Sciatic nerve (tissue), 2 donors: Measurements from ENCODE around the gene OR51B2. TPM values are rescaled to one million over a fixed set of nuclear protein-coding genes. Genes with fewer than 3 reads are reported as not detected.

Experiments used
- ATAC-seq: fragments of 200-7000 bp; cut with Tn5 transposase; one replicate; pipeline ENCODE4 v1.9.1; 2020; ENCODE audit warnings: mild to moderate bottlenecking, moderate library complexity
- DNase-seq: peaks from one replicate; pipeline ENCODE4 v3.0.0-alpha.2; 2020; ENCODE audit warnings: low spot score
- intact Hi-C: fragments of 100-400 bp; cut with DNase I; formaldehyde crosslinking; loops from one replicate; pipeline ENCODE4 v1.14.2; 2022
- total RNA-seq: library from RNA; stranded (reverse); fragmentation: NEBNext Ultra II Directional; extraction: Animal tissue kit (Norgen Biotek cat#: 25700); gene quantifications from one replicate; pipeline ENCODE4 v1.2.1, GENCODE V29; 2021
- donor health status: DM: no; HTN: no; CAD: no.
- donor health status: DM: no; HTN: no; CAD: no.

The OR51B2 gene
- total RNA-seq, 1 donor from 2014 or later, result 0.40 TPM

DNA sequence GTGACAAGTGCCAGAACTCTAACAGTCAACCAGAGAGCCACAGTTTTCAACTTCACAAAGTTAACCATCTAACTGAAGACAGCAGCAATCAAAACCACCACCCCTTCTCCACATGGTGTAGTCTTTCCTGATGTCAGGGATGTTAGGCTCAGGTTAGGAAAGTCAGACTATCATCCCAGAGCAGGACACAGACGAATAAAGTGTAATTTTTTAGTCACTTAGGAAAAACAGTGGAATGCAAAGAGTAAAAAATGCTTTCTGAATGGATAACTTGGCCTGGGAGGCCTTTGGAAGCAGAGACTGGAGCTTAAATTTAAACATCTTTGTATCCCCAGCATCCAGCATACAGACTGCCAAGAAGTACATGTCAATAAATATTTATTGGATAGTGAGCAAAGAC, 37.7 kb downstream of the OR51B2 start:
- DNase-seq (no peak), ATAC-seq (no peak)
- intact Hi-C loops, result no loop called here

DNA sequence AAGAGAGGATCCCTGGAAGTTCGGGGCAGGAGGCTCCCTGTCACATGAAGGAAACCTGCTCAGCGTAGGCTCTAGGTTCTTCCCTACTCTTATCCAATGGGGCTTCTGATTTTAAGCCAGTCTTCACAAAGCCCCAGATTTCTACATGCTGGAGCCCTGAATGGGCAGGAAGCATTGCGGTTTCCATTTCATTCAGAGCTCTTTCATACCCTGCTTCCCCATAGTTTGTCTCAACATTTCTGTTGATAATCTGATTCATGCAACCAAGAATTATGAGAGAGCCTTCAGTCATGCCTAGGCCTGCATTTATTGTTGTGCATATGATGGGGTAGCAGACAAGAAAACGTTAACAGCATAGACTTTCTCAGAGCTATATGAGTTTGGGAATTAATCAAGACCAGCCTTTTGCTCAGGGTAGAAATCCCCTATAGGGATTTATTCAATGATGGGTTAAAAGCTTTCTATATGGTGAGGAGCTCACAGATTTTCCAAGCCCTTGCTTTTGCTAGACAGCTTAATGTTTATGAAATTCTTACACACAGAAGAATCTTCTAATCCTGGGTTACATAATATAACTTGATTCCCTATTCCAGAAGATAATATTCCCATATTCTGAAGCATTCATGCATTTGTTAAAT, 38.3 kb downstream of the OR51B2 start:
- intact Hi-C loops, result no loop called here
- no peak for ATAC-seq
- DNase-seq, result no peak

GRCh38 chr11:5284637-5285036, 39.5 kb downstream of the OR51B2 start:
- ATAC-seq, result no peak
- intact Hi-C loops, result no loop called here
- no peak for DNase-seq

GRCh38 chr11:5283882-5284281, 40.2 kb downstream of the OR51B2 start:
- intact Hi-C loops, result no loop called here
- no peak for DNase-seq

GRCh38 chr11:5283086-5283485, 41.0 kb downstream of the OR51B2 start:
- intact Hi-C loops, result no loop called here
- DNase-seq (no peak), ATAC-seq (no peak)

More at GRCh38 chr11:5283882-5284281, 40.2 kb downstream of the OR51B2 start:
- ATAC-seq, result no peak

DNA sequence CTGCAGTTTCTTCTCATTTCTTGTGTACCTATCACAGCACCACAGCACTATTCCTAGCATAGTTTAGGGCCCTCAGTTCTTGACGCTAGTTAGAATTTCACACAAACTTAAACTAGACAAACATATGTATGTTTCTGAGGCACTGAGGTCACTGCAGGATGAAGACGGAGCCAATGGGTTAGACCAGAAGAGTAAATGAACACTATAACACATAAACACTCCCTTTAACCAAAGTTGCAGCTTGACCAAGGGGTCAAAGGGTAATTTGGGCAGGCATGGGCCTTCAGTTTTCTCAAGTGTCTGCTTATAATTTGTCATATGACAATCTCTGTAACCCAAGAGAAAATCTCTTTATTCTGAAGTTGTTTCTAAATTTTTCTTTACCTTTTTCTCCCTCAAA, 41.5 kb downstream of the OR51B2 start:
- DNase-seq (no peak), ATAC-seq (no peak)
- intact Hi-C loops, result no loop called here

DNA sequence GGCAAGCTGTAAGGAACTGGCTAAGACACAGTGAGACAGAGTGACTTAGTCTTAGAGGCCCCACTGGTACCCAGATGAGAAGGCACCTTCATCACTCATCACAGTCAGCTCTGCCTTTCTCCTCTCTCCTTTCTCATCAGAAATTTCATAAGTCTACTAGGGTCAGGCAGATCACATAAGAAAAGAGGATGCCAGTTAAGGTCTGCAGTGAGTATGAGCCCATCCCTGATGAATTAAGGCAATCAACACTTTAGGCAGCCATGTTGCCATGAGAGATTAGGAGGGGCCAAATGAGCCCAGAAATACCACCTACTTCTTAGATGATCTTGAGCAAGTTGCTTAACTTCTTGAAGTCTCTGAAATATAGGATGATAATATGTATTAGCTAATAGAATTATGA, 42.5 kb downstream of the OR51B2 start:
- intact Hi-C loops, result no loop called here
- ATAC-seq, result no peak
- no peak for DNase-seq

- intact Hi-C loops, result no loop called here
- ATAC-seq (peak; percentile 90), DNase-seq (peak; percentile 60)
These were observed 43.5 kb downstream of the OR51B2 start for GRCh38 chr11:5280582-5281102.

DNA sequence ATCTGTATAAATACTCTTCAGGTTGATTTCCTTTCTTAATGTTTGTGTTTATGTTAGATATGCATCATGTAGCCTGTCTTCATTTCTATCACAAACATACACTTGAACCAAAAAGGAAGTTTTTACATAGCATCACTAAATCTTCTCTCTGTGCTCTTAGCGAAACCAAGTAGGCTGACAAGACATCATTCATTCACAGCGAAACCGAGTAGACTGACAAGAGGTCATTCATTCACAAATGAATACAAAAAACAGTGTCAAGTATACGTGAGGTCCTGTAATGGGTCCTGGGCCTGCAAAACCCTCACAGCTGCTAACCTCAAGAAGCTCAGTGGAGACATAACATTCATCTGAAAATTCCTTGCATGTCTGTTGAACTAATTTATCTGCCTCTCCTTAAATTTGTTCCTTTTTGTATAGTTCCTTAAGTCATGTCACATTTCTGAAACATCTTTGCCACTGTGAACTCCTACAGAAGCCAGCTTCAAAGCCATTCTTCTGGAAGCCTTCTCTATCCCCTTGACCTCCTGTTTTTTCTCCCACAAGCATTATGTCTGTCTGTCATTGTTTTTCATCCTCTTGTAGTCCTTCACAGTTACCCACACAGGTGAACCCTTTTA, 44.5 kb downstream of the OR51B2 start:
- DNase-seq, result no peak
- ATAC-seq, result no peak
- intact Hi-C loops, result no loop called here

- intact Hi-C loops, result no loop called here
- DNase-seq (no peak), ATAC-seq (no peak)
These were observed 46.2 kb downstream of the OR51B2 start for GRCh38 chr11:5277807-5278382.

DNA sequence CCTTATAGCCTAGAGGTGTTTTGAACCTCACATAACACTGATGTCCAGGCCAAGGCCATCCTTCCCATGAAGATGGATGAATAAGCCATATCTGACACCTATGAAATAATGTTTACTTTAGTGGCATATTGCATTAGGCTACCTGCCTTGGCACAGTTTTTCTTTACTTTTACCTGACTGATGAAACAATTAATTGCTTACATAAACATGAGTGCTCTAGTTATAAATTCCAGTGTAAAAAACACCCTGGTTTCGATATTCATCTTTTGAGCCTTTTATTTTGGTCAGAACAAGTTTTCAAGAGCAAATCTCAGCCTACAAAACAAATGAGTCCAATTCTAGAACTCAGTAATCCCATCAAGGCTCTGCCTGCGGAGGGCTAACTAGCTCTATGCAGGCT, 47.4 kb downstream of the OR51B2 start:
- ATAC-seq, result no peak
- intact Hi-C loops, result no loop called here
- DNase-seq, result no peak

DNA sequence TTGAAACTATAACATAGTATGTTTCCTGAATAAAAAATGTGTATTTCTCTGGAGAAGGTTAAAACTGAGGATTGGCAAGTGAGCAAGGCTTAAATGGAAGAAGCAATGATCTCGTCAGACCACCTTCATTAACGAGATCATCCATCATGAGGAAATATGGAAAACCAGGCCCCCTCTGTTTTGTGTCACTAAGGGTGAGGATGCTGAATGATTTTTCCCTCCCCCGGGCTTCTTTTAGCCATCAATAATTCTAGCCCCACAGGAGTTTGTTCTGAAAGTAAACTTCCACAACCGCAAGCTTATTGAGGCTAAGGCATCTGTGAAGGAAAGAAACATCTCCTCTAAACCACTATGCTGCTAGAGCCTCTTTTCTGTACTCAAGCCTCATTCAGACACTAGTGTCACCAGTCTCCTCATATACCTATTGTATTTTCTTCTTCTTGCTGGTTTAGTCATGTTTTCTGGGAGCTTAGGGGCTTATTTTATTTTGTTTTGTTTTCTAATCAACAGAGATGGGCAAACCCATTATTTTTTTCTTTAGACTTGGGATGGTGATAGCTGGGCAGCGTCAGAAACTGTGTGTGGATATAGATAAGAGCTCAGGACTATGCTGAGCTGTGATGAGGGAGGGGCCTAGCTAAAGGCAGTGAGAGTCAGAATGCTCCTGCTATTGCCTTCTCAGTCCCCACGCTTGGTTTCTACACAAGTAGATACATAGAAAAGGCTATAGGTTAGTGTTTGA, 48.6 kb downstream of the OR51B2 start:
- ATAC-seq (no peak), DNase-seq (no peak)
- intact Hi-C loops, result no loop called here

- intact Hi-C loops, result no loop called here
- no peak for DNase-seq
- no peak for ATAC-seq
These were observed 49.7 kb downstream of the OR51B2 start for GRCh38 chr11:5274395-5274794.

Other genes starting within 250 kb of the OR51B2 start
- not detected for gene OR52A5, start 185.9 kb downstream of the OR51B2 start, total RNA-seq
- not detected for gene OR52A1, start 169.5 kb downstream of the OR51B2 start, total RNA-seq
- gene OR51V1, start 123.6 kb downstream of the OR51B2 start, total RNA-seq, result not detected
- gene HBB, start 97.2 kb downstream of the OR51B2 start, total RNA-seq, result 16,523 TPM
- gene HBD, start 89.8 kb downstream of the OR51B2 start, total RNA-seq, result 38.4 TPM
- gene HBG1, start 74.4 kb downstream of the OR51B2 start, total RNA-seq, result 5.3 TPM
- 6.1 TPM for gene HBG2, start 69.5 kb downstream of the OR51B2 start, total RNA-seq
- gene HBE1, start 54.4 kb downstream of the OR51B2 start, total RNA-seq, result not detected
- gene OR51B4, start 22.4 kb downstream of the OR51B2 start, total RNA-seq, result 0.40 TPM
- gene OR51B5, start 19.2 kb upstream of the OR51B2 start, total RNA-seq, result 1.4 TPM
- gene OR51B6, start 27.2 kb upstream of the OR51B2 start, total RNA-seq, result not detected
- not detected for gene OR51M1, start 59.5 kb upstream of the OR51B2 start, total RNA-seq
- gene OR51Q1, start 97.8 kb upstream of the OR51B2 start, total RNA-seq, result not detected
- not detected for gene OR51I1, start 117.2 kb upstream of the OR51B2 start, total RNA-seq
- not detected for gene OR51I2, start 125.0 kb upstream of the OR51B2 start, total RNA-seq
- not detected for gene OR52D1, start 164.4 kb upstream of the OR51B2 start, total RNA-seq
- 1.1 TPM for gene UBQLN3, start 185.7 kb upstream of the OR51B2 start, total RNA-seq
- gene UBQLNL, start 192.4 kb upstream of the OR51B2 start, total RNA-seq, result 1.5 TPM
- 0.89 TPM for gene OR52H1, start 224.2 kb upstream of the OR51B2 start, total RNA-seq